HepG2 (cell line): ENCODE results near the gene HIPK4. TPM values are rescaled to one million over a fixed set of nuclear protein-coding genes. Genes with fewer than 3 reads are reported as not detected.
A peak's percentile ranks its signal among the peaks of the same experiment; 100 is the strongest.

Experiments
- ATAC-seq: fragments of 200-7000 bp; cut with Tn5 transposase; 3 replicates; pipeline ENCODE4 v1.9.1; 2020; ENCODE audit warnings: mild to moderate bottlenecking, moderate library complexity
- BruUV-seq: library from RNA; stranded (reverse); fragments of 400-500 nt; replicated peaks from 2 replicates; lab custom pipeline; 2021; lab: Mats Ljungman, UMichigan
- CTCF ChIA-PET: fragments of 300-600 bp; formaldehyde crosslinking; extraction: SDS; loops from one replicate; lab custom pipeline; 2021; ENCODE audit warnings: low total read pairs, inconsistent platforms, low intra/inter-chr PET ratio; lab: Yijun Ruan, JAX
- POLR2A ChIA-PET: fragments of 350-600 bp; sonication (Branson Sonifier 250); formaldehyde crosslinking; loops from one replicate; lab custom pipeline; 2020; ENCODE audit warnings: antibody characterized with exemption, inconsistent platforms; lab: Yijun Ruan, JAX
- DNase-seq: peaks from one replicate; pipeline ENCODE4 v3.0.0-alpha.2; 2015; ENCODE audit warnings: low spot score
- FAIRE-seq: peaks from 3 replicates; lab custom pipeline; 2011; peaks lifted over from hg19 to GRCh38; lab: Jason Lieb, UNC
- H2AFZ ChIP-seq: one replicate; pipeline ENCODE4 v1.6.1; 2011; ENCODE audit warnings: low read length, inconsistent platforms
- H3K27ac ChIP-seq: fragments of 300-600 bp; 3 replicates; pipeline ENCODE4 v1.8.0; 2011; ENCODE audit warnings: mixed run types, mild to moderate bottlenecking, mixed read lengths, low read length, inconsistent platforms; ENCODE audit not compliant: insufficient read depth; ENCODE audit errors: extremely low read length
- H3K27me3 ChIP-seq, 2 experiments: fragments of 200-600 bp in 1 of 2; 2 replicates in 1 of 2; 3 replicates in 1 of 2; pipeline versions ENCODE4 v1.6.0 to v1.8.0; 2011; ENCODE audit warnings: low read length in 2 of 2, mild to moderate bottlenecking in 2 of 2, moderate library complexity in 2 of 2, inconsistent platforms in 1 of 2; ENCODE audit not compliant: insufficient read depth in 2 of 2, control insufficient read depth in 1 of 2
- H3K36me3 ChIP-seq, 2 experiments: fragments of 200-600 bp in 1 of 2; replicated peaks in 1 of 2; 2 replicates in 1 of 2; 3 replicates in 1 of 2; pipeline versions ENCODE4 v1.5.1 to v1.8.0; 2011; ENCODE audit warnings: low read length in 2 of 2, inconsistent platforms in 1 of 2; ENCODE audit not compliant: insufficient read depth in 2 of 2, control insufficient read depth in 1 of 2
- H3K4me1 ChIP-seq: 2 replicates; pipeline ENCODE4 v1.5.1; 2012; ENCODE audit warnings: low read length, inconsistent platforms; ENCODE audit not compliant: insufficient read depth
- H3K4me2 ChIP-seq: 2 replicates; pipeline ENCODE4 v1.6.0; 2011; ENCODE audit warnings: low read depth, low read length, inconsistent platforms
- H3K4me3 ChIP-seq, 3 experiments: fragments of 200-600 bp in 1 of 3; sonication (generic), shearing (Covaris generic) in 1 of 3; replicated peaks in 1 of 3; 2 replicates each; pipeline ENCODE4 v1.5.1; 2011 to 2016; ENCODE audit warnings: low read length in 3 of 3, inconsistent platforms in 2 of 3, low read depth in 2 of 3, mild to moderate bottlenecking in 2 of 3, control low read depth in 1 of 3, mixed read lengths in 1 of 3; ENCODE audit not compliant: insufficient read depth in 1 of 3
- H3K79me2 ChIP-seq: one replicate; pipeline ENCODE4 v1.6.1; 2011; ENCODE audit warnings: low read length, inconsistent platforms; ENCODE audit not compliant: insufficient read depth
- H3K9ac ChIP-seq: 2 replicates; pipeline ENCODE4 v1.6.0; 2011; ENCODE audit warnings: mild to moderate bottlenecking, low read depth, low read length, inconsistent platforms; ENCODE audit not compliant: insufficient read depth
- H3K9me3 ChIP-seq: 2 replicates; pipeline ENCODE4 v1.5.1; 2012; ENCODE audit warnings: mild to moderate bottlenecking, low read length
- H4K20me1 ChIP-seq: 2 replicates; pipeline ENCODE4 v1.6.0; 2011; ENCODE audit warnings: inconsistent platforms, mild to moderate bottlenecking, low read length, moderate library complexity; ENCODE audit not compliant: insufficient read depth
- BCL6 ChIP-seq: IDR thresholded peaks from 2 replicates; pipeline ENCODE4 v1.6.1; 2016; ENCODE audit warnings: missing genetic modification reagents, missing compliant biosample characterization
- CBX1 ChIP-seq: IDR thresholded peaks from one replicate; pipeline ENCODE4 v1.6.1; 2016; ENCODE audit warnings: antibody characterized with exemption, low read depth
- CENPBD1 ChIP-seq: sonication (generic); formaldehyde crosslinking; IDR thresholded peaks from 2 replicates; pipeline ENCODE4 v1.8.0; 2022; ENCODE audit warnings: missing genetic modification reagents, low read depth, mild to moderate bottlenecking, borderline replicate concordance
- HOXD1 ChIP-seq: sonication (generic); formaldehyde crosslinking; IDR thresholded peaks from 2 replicates; pipeline ENCODE4 v1.5.0; 2020; ENCODE audit warnings: missing genetic modification reagents
- ISL2 ChIP-seq: sonication (generic); formaldehyde crosslinking; IDR thresholded peaks from 2 replicates; pipeline ENCODE4 v1.5.0; 2020; ENCODE audit warnings: missing genetic modification reagents
- MTA1 ChIP-seq: sonication (generic); formaldehyde crosslinking; IDR thresholded peaks from 2 replicates; pipeline ENCODE4 v1.4.0; 2020; ENCODE audit warnings: missing genetic modification reagents, mild to moderate bottlenecking, borderline replicate concordance
- PAWR ChIP-seq: sonication (generic); formaldehyde crosslinking; IDR thresholded peaks from 2 replicates; pipeline ENCODE4 v1.4.0; 2020; ENCODE audit warnings: missing genetic modification reagents, mild to moderate bottlenecking, borderline replicate concordance
- PRPF4 ChIP-seq: fragments of 200-400 bp; formaldehyde crosslinking; IDR thresholded peaks from 2 replicates; pipeline ENCODE4 v1.6.1; 2016; ENCODE audit warnings: low read length, low read depth; ENCODE audit not compliant: poor library complexity, severe bottlenecking
- ZNF12 ChIP-seq: sonication (generic); formaldehyde crosslinking; IDR thresholded peaks from 2 replicates; pipeline ENCODE4 v1.5.0; 2020; ENCODE audit warnings: missing genetic modification reagents
- ZNF30 ChIP-seq: sonication (generic); formaldehyde crosslinking; IDR thresholded peaks from 2 replicates; pipeline ENCODE4 v1.5.0; 2020; ENCODE audit warnings: mild to moderate bottlenecking, missing genetic modification reagents
- ZNF446 ChIP-seq: sonication (generic); formaldehyde crosslinking; IDR thresholded peaks from 2 replicates; pipeline ENCODE4 v1.5.0; 2020; ENCODE audit warnings: mild to moderate bottlenecking, missing genetic modification reagents
- ZNF563 ChIP-seq: sonication (generic); formaldehyde crosslinking; IDR thresholded peaks from 2 replicates; pipeline ENCODE4 v1.8.0; 2022; ENCODE audit warnings: mild to moderate bottlenecking, moderate library complexity, missing genetic modification reagents
- WGBS: methylation state at CpG from one replicate; pipeline ENCODE4 v1.1.6; 2017; ENCODE audit warnings: low lambda C conversion rate; 5-methylcytosine and 5-hydroxymethylcytosine counted together
- in situ Hi-C: cut with HindIII; loops from 2 replicates; pipeline ENCODE4 v1.10.0; 2017; ENCODE audit warnings: low pct_unique_long_range_greater_than_20kb; ENCODE audit not compliant: extremely low pct_ligation_motif_present
- intact Hi-C: fragments of 100-400 bp; cut with micrococcal nuclease; formaldehyde crosslinking; loops from one replicate; pipeline ENCODE4 v1.10.0; 2022; ENCODE audit not compliant: unreplicated experiment
- polyA plus RNA-seq, 8 experiments: library from polyadenylated mRNA; depleted of rRNA in 3 of 8; stranded (reverse) in 7 of 8; unstranded in 1 of 8; fragments of >200 nt; fragmentation: Illumina TruSeq in 4 of 8; extraction: Trizol in 4 of 8; gene quantifications; 2 replicates each; pipeline versions ENCODE4 v1.2.1 to v1.2.3, GENCODE V29; 2011 to 2016; ENCODE audit warnings: low read depth in 4 of 8, missing spikeins in 1 of 8, mixed read lengths in 1 of 8; ENCODE audit not compliant: insufficient read depth in 1 of 8
- total RNA-seq, 5 experiments: library from RNA; depleted of rRNA; stranded (reverse); fragments of >200 nt; fragmentation: Illumina TruSeq; extraction: Trizol; gene quantifications; 2 replicates each; pipeline ENCODE4 v1.2.3, GENCODE V29; 2016; ENCODE audit warnings: low read depth in 1 of 5
- TF ChIP-seq, protein P1 (sequence below): sonication (generic); formaldehyde crosslinking; IDR thresholded peaks from 2 replicates; pipeline ENCODE4 v1.4.0; 2020; ENCODE audit warnings: missing genetic modification reagents, borderline replicate concordance
- TF ChIP-seq, protein P2 (sequence below): sonication (generic); formaldehyde crosslinking; IDR thresholded peaks from 2 replicates; pipeline ENCODE4 v1.9.0; 2021; ENCODE audit warnings: missing genetic modification reagents, mild to moderate bottlenecking, borderline replicate concordance
- TF ChIP-seq, protein P3 (sequence below): sonication (generic); formaldehyde crosslinking; IDR thresholded peaks from 2 replicates; pipeline ENCODE4 v1.5.0; 2020; ENCODE audit warnings: missing genetic modification reagents
- TF ChIP-seq, protein P4 (sequence below): sonication (generic); formaldehyde crosslinking; IDR thresholded peaks from 2 replicates; pipeline ENCODE4 v1.4.0; 2020; ENCODE audit warnings: missing genetic modification reagents

HIPK4 gene
- total and polyA plus RNA-seq, 2 of the 13 experiments (the other 11 are each of a cell fraction or from before 2014, with no cell fraction given) = 0.03 TPM; not detected in 1

DNA sequence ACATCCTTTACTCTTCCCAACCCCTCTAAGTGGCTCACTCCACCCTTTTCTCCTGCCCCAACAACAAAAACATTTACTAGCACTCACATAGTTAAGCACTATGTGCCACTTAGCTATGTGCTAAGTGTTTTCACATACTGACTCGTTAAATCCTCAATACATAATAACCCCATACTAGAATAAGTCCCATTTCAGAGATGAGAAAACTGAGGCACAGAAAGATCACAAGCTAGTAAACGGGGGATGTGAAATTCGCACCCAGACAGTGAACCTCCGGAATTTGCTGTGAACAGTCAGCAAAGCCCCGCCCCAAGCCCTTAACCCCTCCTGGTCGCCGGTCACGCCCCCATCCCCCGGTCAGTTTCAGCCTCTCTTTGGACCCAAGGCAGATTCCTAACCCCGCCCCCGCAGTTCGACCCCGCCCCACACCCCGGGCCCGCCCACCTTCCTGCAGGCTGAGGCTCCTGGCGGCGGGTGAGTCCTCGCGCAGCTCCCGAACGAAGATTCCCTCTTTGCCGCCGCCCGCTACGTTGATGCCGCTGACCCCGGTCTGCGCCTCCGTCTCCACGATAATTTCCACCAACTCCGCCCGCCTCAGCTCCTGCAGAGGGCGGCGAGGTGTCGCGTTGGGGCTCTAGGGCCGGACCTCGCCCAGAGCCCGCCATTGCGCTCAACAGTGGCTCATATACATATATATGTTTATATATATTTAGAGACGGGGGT is 13.4 kb upstream of the HIPK4 start:
- BruUV-seq = TSS peak; percentile 60
- no peaks in the 10 kb centered on the region for H4K20me1 ChIP-seq
- DNase-seq (peak; percentile 84), ATAC-seq (peak; percentile 91), FAIRE-seq (peak; percentile 91)
- H3K27me3 ChIP-seq = peaks cover 2 to 4% of the 10 kb centered on the region in 2 experiments; a peak in 1 of 5 replicates
- peak overlapping the region; percentile 79 for H3K4me2 ChIP-seq
- no peaks in the 10 kb centered on the region for H3K79me2 ChIP-seq
- intact Hi-C loops = no loop called here
- 0% methylated on average over 8 of the region's 41 CpGs for WGBS
- ChIA-PET CTCF (no interaction called here), POLR2A (interaction anchor here (0.6 to 2.4 kb wide), 11 partner anchors 9 to 200 kb away, joined by 3 to 12 read pairs (median 4); partner anchors contain the start of genes BLVRB, PRX and SERTAD1)
- H3K4me3 ChIP-seq = peak overlapping the region; percentile 54 to 73 (median 70); a peak in 5 of 6 replicates
- H3K27ac ChIP-seq = peak overlapping the region; percentile 50
- H3K9me3 ChIP-seq = no peaks in the 10 kb centered on the region
- peak overlapping the region; percentile 60; the same call in 1 of the 2 replicates for H3K9ac ChIP-seq
- no peak overlapping the region for H2AFZ ChIP-seq
- in situ Hi-C loops = no loop called here
- H3K4me1 ChIP-seq = peaks cover 21% of the 10 kb centered on the region
- H3K36me3 ChIP-seq = no peaks in the 10 kb centered on the region
- TF ChIP-seq ZNF30 (CRISPR knock-in tag) (no peak), PRPF4 (no peak), ZNF563 (CRISPR knock-in tag) (no peak; the same call in 1 of the 2 replicates), HOXD1 (CRISPR knock-in tag) (no peak), BCL6 (CRISPR knock-in tag) (no peak), CBX1 (no peak), ZNF446 (CRISPR knock-in tag) (no peak), MTA1 (CRISPR knock-in tag) (no peak), PAWR (CRISPR knock-in tag) (no peak), CENPBD1 (CRISPR knock-in tag) (no peak), ZNF12 (CRISPR knock-in tag) (no peak), ISL2 (CRISPR knock-in tag) (no peak)
- TF ChIP-seq, protein P1, sequence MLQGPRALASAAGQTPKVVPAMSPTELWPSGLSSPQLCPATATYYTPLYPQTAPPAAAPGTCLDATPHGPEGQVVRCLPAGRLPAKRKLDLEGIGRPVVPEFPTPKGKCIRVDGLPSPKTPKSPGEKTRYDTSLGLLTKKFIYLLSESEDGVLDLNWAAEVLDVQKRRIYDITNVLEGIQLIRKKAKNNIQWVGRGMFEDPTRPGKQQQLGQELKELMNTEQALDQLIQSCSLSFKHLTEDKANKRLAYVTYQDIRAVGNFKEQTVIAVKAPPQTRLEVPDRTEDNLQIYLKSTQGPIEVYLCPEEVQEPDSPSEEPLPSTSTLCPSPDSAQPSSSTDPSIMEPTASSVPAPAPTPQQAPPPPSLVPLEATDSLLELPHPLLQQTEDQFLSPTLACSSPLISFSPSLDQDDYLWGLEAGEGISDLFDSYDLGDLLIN (CRISPR knock-in tag) = no peak
- TF ChIP-seq, protein P2, sequence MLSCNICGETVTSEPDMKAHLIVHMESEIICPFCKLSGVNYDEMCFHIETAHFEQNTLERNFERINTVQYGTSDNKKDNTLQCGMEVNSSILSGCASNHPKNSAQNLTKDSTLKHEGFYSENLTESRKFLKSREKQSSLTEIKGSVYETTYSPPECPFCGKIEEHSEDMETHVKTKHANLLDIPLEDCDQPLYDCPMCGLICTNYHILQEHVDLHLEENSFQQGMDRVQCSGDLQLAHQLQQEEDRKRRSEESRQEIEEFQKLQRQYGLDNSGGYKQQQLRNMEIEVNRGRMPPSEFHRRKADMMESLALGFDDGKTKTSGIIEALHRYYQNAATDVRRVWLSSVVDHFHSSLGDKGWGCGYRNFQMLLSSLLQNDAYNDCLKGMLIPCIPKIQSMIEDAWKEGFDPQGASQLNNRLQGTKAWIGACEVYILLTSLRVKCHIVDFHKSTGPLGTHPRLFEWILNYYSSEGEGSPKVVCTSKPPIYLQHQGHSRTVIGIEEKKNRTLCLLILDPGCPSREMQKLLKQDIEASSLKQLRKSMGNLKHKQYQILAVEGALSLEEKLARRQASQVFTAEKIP (CRISPR knock-in tag) = no peak
- TF ChIP-seq, protein P3, sequence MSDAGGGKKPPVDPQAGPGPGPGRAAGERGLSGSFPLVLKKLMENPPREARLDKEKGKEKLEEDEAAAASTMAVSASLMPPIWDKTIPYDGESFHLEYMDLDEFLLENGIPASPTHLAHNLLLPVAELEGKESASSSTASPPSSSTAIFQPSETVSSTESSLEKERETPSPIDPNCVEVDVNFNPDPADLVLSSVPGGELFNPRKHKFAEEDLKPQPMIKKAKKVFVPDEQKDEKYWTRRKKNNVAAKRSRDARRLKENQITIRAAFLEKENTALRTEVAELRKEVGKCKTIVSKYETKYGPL (CRISPR knock-in tag) = no peak
- TF ChIP-seq, protein P4, sequence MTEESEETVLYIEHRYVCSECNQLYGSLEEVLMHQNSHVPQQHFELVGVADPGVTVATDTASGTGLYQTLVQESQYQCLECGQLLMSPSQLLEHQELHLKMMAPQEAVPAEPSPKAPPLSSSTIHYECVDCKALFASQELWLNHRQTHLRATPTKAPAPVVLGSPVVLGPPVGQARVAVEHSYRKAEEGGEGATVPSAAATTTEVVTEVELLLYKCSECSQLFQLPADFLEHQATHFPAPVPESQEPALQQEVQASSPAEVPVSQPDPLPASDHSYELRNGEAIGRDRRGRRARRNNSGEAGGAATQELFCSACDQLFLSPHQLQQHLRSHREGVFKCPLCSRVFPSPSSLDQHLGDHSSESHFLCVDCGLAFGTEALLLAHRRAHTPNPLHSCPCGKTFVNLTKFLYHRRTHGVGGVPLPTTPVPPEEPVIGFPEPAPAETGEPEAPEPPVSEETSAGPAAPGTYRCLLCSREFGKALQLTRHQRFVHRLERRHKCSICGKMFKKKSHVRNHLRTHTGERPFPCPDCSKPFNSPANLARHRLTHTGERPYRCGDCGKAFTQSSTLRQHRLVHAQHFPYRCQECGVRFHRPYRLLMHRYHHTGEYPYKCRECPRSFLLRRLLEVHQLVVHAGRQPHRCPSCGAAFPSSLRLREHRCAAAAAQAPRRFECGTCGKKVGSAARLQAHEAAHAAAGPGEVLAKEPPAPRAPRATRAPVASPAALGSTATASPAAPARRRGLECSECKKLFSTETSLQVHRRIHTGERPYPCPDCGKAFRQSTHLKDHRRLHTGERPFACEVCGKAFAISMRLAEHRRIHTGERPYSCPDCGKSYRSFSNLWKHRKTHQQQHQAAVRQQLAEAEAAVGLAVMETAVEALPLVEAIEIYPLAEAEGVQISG (CRISPR knock-in tag) = no peak
